Measurements from ENCODE around the gene AKR7A2.

AKR7A2 gene

GRCh38 chr1:19336543-19336942, 24.6 kb upstream of the AKR7A2 start:
- H3K36me3 ChIP-seq (ENCODE audit: control insufficient read depth in 1 of 2, insufficient read depth in 2 of 2, low read length in 2 of 2) = peaks cover 6 to 31% of the 10 kb centered on the region in 2 donors

GRCh38 chr1:19333587-19334354, 21.8 kb upstream of the AKR7A2 start:
- Histone ChIP-seq H3K4me1 (ENCODE audit: control insufficient read depth in 1 of 2, insufficient read depth in 2 of 2, low read length in 2 of 2) (peaks cover 0 to 7% of the 10 kb centered on the region in 2 donors), H3K27ac (ENCODE audit: low read depth, low read length) (no peak overlapping the region), H3K4me3 (ENCODE audit: low read depth in 1 of 2, low read length in 2 of 2) (no peak overlapping the region), H3K9me3 (ENCODE audit: control insufficient read depth in 1 of 2, low read length in 2 of 2) (no peaks in the 10 kb centered on the region), H3K9ac (ENCODE audit: low read depth in 1 of 2, low read length in 2 of 2) (no peak overlapping the region), H3K36me3 (ENCODE audit: control insufficient read depth in 1 of 2, insufficient read depth in 2 of 2, low read length in 2 of 2) (peaks cover 0 to 10% of the 10 kb centered on the region in 2 donors), H3K27me3 (ENCODE audit: control insufficient read depth in 1 of 2, insufficient read depth in 2 of 2, low read length in 2 of 2) (no peaks in the 10 kb centered on the region)

More at GRCh38 chr1:19336543-19336942, 24.6 kb upstream of the AKR7A2 start:
- Histone ChIP-seq H3K4me1 (ENCODE audit: control insufficient read depth in 1 of 2, insufficient read depth in 2 of 2, low read length in 2 of 2) (no peaks in the 10 kb centered on the region), H3K27ac (ENCODE audit: low read depth, low read length) (no peak overlapping the region), H3K27me3 (ENCODE audit: control insufficient read depth in 1 of 2, insufficient read depth in 2 of 2, low read length in 2 of 2) (no peaks in the 10 kb centered on the region), H3K9ac (ENCODE audit: low read depth in 1 of 2, low read length in 2 of 2) (no peak overlapping the region), H3K4me3 (ENCODE audit: low read depth in 1 of 2, low read length in 2 of 2) (no peak overlapping the region), H3K9me3 (ENCODE audit: control insufficient read depth in 1 of 2, low read length in 2 of 2) (no peaks in the 10 kb centered on the region)

GRCh38 chr1:19332832-19333231, 20.9 kb upstream of the AKR7A2 start:
- Histone ChIP-seq H3K27ac (ENCODE audit: low read depth, low read length) (no peak overlapping the region), H3K9ac (ENCODE audit: low read depth in 1 of 2, low read length in 2 of 2) (no peak overlapping the region), H3K4me1 (ENCODE audit: control insufficient read depth in 1 of 2, insufficient read depth in 2 of 2, low read length in 2 of 2) (peaks cover 0 to 7% of the 10 kb centered on the region in 2 donors), H3K27me3 (ENCODE audit: control insufficient read depth in 1 of 2, insufficient read depth in 2 of 2, low read length in 2 of 2) (no peaks in the 10 kb centered on the region), H3K36me3 (ENCODE audit: control insufficient read depth in 1 of 2, insufficient read depth in 2 of 2, low read length in 2 of 2) (peaks cover 3 to 11% of the 10 kb centered on the region in 2 donors), H3K4me3 (ENCODE audit: low read depth in 1 of 2, low read length in 2 of 2) (no peak overlapping the region), H3K9me3 (ENCODE audit: control insufficient read depth in 1 of 2, low read length in 2 of 2) (no peaks in the 10 kb centered on the region)

GRCh38 chr1:19331262-19331878, 19.4 kb upstream of the AKR7A2 start:
- H3K4me3 ChIP-seq (ENCODE audit: low read depth in 1 of 2, low read length in 2 of 2) = no peak overlapping the region
- no peaks in the 10 kb centered on the region for H3K9me3 ChIP-seq (ENCODE audit: control insufficient read depth in 1 of 2, low read length in 2 of 2)
- no peaks in the 10 kb centered on the region for H3K27me3 ChIP-seq (ENCODE audit: control insufficient read depth in 1 of 2, insufficient read depth in 2 of 2, low read length in 2 of 2)
- H3K4me1 ChIP-seq (ENCODE audit: control insufficient read depth in 1 of 2, insufficient read depth in 2 of 2, low read length in 2 of 2) = peaks cover 0 to 7% of the 10 kb centered on the region in 2 donors
- H3K36me3 ChIP-seq (ENCODE audit: control insufficient read depth in 1 of 2, insufficient read depth in 2 of 2, low read length in 2 of 2) = peaks cover 3 to 23% of the 10 kb centered on the region in 2 donors
- H3K27ac ChIP-seq (ENCODE audit: low read depth, low read length) = no peak overlapping the region
- no peak overlapping the region for H3K9ac ChIP-seq (ENCODE audit: low read depth in 1 of 2, low read length in 2 of 2)

- no peak overlapping the region for H3K27ac ChIP-seq (ENCODE audit: low read depth, low read length)
- peaks cover 0 to 7% of the 10 kb centered on the region in 2 donors for H3K4me1 ChIP-seq (ENCODE audit: control insufficient read depth in 1 of 2, insufficient read depth in 2 of 2, low read length in 2 of 2)
- peaks cover 3 to 31% of the 10 kb centered on the region in 2 donors for H3K36me3 ChIP-seq (ENCODE audit: control insufficient read depth in 1 of 2, insufficient read depth in 2 of 2, low read length in 2 of 2)
- no peaks in the 10 kb centered on the region for H3K27me3 ChIP-seq (ENCODE audit: control insufficient read depth in 1 of 2, insufficient read depth in 2 of 2, low read length in 2 of 2)
- H3K4me3 ChIP-seq (ENCODE audit: low read depth in 1 of 2, low read length in 2 of 2) = no peak overlapping the region
- no peaks in the 10 kb centered on the region for H3K9me3 ChIP-seq (ENCODE audit: control insufficient read depth in 1 of 2, low read length in 2 of 2)
- no peak overlapping the region for H3K9ac ChIP-seq (ENCODE audit: low read depth in 1 of 2, low read length in 2 of 2)
Measured at GRCh38 chr1:19330449-19331135, 18.6 kb upstream of the AKR7A2 start.

- Histone ChIP-seq H3K4me1 (ENCODE audit: control insufficient read depth in 1 of 2, insufficient read depth in 2 of 2, low read length in 2 of 2) (peaks cover 0 to 7% of the 10 kb centered on the region in 2 donors), H3K27ac (ENCODE audit: low read depth, low read length) (no peak overlapping the region), H3K9ac (ENCODE audit: low read depth in 1 of 2, low read length in 2 of 2) (no peak overlapping the region), H3K27me3 (ENCODE audit: control insufficient read depth in 1 of 2, insufficient read depth in 2 of 2, low read length in 2 of 2) (no peaks in the 10 kb centered on the region), H3K9me3 (ENCODE audit: control insufficient read depth in 1 of 2, low read length in 2 of 2) (no peaks in the 10 kb centered on the region), H3K36me3 (ENCODE audit: control insufficient read depth in 1 of 2, insufficient read depth in 2 of 2, low read length in 2 of 2) (peaks cover 3 to 39% of the 10 kb centered on the region in 2 donors), H3K4me3 (ENCODE audit: low read depth in 1 of 2, low read length in 2 of 2) (no peak overlapping the region)
Measured at GRCh38 chr1:19329611-19330010, 17.7 kb upstream of the AKR7A2 start.

GRCh38 chr1:19329188-19329587, 17.2 kb upstream of the AKR7A2 start:
- peaks cover 8 to 43% of the 10 kb centered on the region in 2 donors for H3K36me3 ChIP-seq (ENCODE audit: control insufficient read depth in 1 of 2, insufficient read depth in 2 of 2, low read length in 2 of 2)
- no peaks in the 10 kb centered on the region for H3K9me3 ChIP-seq (ENCODE audit: control insufficient read depth in 1 of 2, low read length in 2 of 2)
- peaks cover 0 to 7% of the 10 kb centered on the region in 2 donors for H3K4me1 ChIP-seq (ENCODE audit: control insufficient read depth in 1 of 2, insufficient read depth in 2 of 2, low read length in 2 of 2)
- H3K27ac ChIP-seq (ENCODE audit: low read depth, low read length) = no peak overlapping the region
- no peak overlapping the region for H3K4me3 ChIP-seq (ENCODE audit: low read depth in 1 of 2, low read length in 2 of 2)
- no peaks in the 10 kb centered on the region for H3K27me3 ChIP-seq (ENCODE audit: control insufficient read depth in 1 of 2, insufficient read depth in 2 of 2, low read length in 2 of 2)
- H3K9ac ChIP-seq (ENCODE audit: low read depth in 1 of 2, low read length in 2 of 2) = no peak overlapping the region

- Histone ChIP-seq H3K9me3 (ENCODE audit: control insufficient read depth in 1 of 2, low read length in 2 of 2) (no peaks in the 10 kb centered on the region), H3K27me3 (ENCODE audit: control insufficient read depth in 1 of 2, insufficient read depth in 2 of 2, low read length in 2 of 2) (no peaks in the 10 kb centered on the region), H3K36me3 (ENCODE audit: control insufficient read depth in 1 of 2, insufficient read depth in 2 of 2, low read length in 2 of 2) (peaks cover 14 to 48% of the 10 kb centered on the region in 2 donors), H3K4me1 (ENCODE audit: control insufficient read depth in 1 of 2, insufficient read depth in 2 of 2, low read length in 2 of 2) (peaks cover 0 to 7% of the 10 kb centered on the region in 2 donors), H3K9ac (ENCODE audit: low read depth in 1 of 2, low read length in 2 of 2) (no peak overlapping the region), H3K27ac (ENCODE audit: low read depth, low read length) (no peak overlapping the region), H3K4me3 (ENCODE audit: low read depth in 1 of 2, low read length in 2 of 2) (no peak overlapping the region)
Measured at GRCh38 chr1:19328486-19328885, 16.5 kb upstream of the AKR7A2 start.

GRCh38 chr1:19327736-19328135, 15.8 kb upstream of the AKR7A2 start:
- Histone ChIP-seq H3K36me3 (ENCODE audit: control insufficient read depth in 1 of 2, insufficient read depth in 2 of 2, low read length in 2 of 2) (peaks cover 14 to 50% of the 10 kb centered on the region in 2 donors), H3K27me3 (ENCODE audit: control insufficient read depth in 1 of 2, insufficient read depth in 2 of 2, low read length in 2 of 2) (no peaks in the 10 kb centered on the region), H3K4me1 (ENCODE audit: control insufficient read depth in 1 of 2, insufficient read depth in 2 of 2, low read length in 2 of 2) (peaks cover 0 to 7% of the 10 kb centered on the region in 2 donors), H3K27ac (ENCODE audit: low read depth, low read length) (no peak overlapping the region), H3K9ac (ENCODE audit: low read depth in 1 of 2, low read length in 2 of 2) (no peak overlapping the region), H3K4me3 (ENCODE audit: low read depth in 1 of 2, low read length in 2 of 2) (no peak overlapping the region), H3K9me3 (ENCODE audit: control insufficient read depth in 1 of 2, low read length in 2 of 2) (no peaks in the 10 kb centered on the region)

GRCh38 chr1:19327301-19327700, 15.4 kb upstream of the AKR7A2 start:
- peaks cover 14 to 46% of the 10 kb centered on the region in 2 donors for H3K36me3 ChIP-seq (ENCODE audit: control insufficient read depth in 1 of 2, insufficient read depth in 2 of 2, low read length in 2 of 2)
- no peak overlapping the region for H3K4me3 ChIP-seq (ENCODE audit: low read depth in 1 of 2, low read length in 2 of 2)
- H3K27ac ChIP-seq (ENCODE audit: low read depth, low read length) = no peak overlapping the region
- peaks cover 0 to 7% of the 10 kb centered on the region in 2 donors for H3K4me1 ChIP-seq (ENCODE audit: control insufficient read depth in 1 of 2, insufficient read depth in 2 of 2, low read length in 2 of 2)
- no peaks in the 10 kb centered on the region for H3K27me3 ChIP-seq (ENCODE audit: control insufficient read depth in 1 of 2, insufficient read depth in 2 of 2, low read length in 2 of 2)
- no peaks in the 10 kb centered on the region for H3K9me3 ChIP-seq (ENCODE audit: control insufficient read depth in 1 of 2, low read length in 2 of 2)
- no peak overlapping the region for H3K9ac ChIP-seq (ENCODE audit: low read depth in 1 of 2, low read length in 2 of 2)

All from duodenal mucosa (tissue), 2 donors.